ENCODE data around the gene DOK6. TPM values are rescaled to one million over a fixed set of nuclear protein-coding genes. Genes with fewer than 3 reads are reported as not detected.

DOK6 gene
- total RNA-seq, 1 experiment from 2014 or later: 0.30 TPM

DNA sequence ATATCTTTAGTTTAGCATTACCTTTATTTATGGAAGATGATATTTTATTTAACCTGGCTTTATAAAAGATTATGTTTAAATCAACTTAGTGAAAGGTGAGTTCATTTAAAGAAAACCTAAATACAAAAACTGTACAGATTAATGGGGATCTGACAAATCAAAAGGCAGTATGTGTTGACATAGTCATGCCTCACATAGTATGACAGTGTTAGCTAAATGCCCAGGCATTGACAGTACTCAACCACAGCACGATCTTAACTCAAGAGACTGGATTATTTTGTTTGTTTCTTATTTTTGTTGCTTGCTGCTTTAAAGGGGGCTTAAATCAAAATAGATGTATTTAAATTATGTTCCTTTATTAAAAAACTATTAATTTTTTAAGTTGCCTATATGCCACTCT is 7.8 kb downstream of the DOK6 start:
- no peak for DNase-seq (ENCODE audit: low read depth)
- in situ Hi-C loops (cut with HindIII; ENCODE audit: low pct_unique_long_range_greater_than_20kb, low sequenced_read_pairs): no loop called here

DNA sequence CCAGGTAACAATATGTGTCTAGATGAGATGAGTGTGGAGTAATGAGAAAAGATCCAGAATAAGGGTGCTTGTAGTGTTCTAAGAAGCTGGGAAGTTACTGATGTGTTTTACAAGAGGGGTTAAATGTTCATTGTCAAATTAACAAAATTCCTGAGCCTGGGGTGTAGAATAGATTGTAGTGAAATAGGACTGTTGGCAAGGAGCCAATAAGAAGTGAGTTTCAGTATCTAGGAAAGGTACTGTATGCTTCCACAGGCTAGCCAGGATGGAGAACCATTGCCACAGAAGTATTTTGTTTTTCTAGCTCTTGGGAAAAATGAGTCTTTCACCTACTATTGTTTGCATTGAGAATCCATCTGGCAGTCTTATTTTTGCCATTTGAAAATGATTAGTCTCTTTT is 10.5 kb downstream of the DOK6 start:
- in situ Hi-C loops (cut with HindIII; ENCODE audit: low pct_unique_long_range_greater_than_20kb, low sequenced_read_pairs): no loop called here
- no peak for DNase-seq (ENCODE audit: low read depth)

DNA sequence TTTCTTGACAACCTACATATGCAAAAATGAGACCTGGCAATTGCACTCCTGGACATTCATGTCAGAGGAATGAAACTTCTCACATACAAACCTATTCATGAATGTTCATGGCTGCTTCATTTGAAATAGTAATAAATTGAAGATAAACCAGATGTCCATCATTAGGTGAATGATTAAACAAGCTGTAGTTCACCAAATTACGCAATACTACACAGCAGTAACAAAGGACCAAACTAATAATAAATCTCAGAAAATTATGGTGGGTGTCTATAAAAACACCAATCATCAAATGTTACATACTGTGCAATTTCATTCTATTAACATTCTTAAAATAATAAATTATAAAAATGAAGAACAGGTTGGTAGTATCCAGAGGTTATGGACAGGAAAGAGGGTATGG is 13.5 kb downstream of the DOK6 start:
- DNase-seq (ENCODE audit: low read depth): no peak
- in situ Hi-C loops (cut with HindIII; ENCODE audit: low pct_unique_long_range_greater_than_20kb, low sequenced_read_pairs): no loop called here

DNA sequence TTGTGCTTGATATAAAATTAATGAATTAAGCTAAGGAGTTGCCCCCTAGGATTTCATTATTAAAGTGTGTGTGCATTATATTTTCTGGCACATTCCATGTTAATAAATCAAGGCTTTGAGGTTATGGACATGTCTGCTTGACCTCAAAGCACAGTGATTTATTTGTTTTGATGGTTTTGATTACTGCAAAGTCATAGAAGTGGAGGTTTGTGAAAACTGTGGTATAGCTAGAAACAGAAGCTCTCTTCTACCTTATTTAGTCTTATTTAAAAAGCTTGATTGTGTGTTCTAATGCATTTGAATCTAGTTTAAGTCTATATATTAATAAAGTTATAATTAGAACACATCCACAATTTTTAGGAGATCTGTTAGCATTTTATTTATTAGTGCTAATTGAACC is 32.2 kb downstream of the DOK6 start:
- no peak for DNase-seq (ENCODE audit: low read depth)
- in situ Hi-C loops (cut with HindIII; ENCODE audit: low pct_unique_long_range_greater_than_20kb, low sequenced_read_pairs): no loop called here

GRCh38 chr18:69435000-69435399 is 34.3 kb downstream of the DOK6 start:
- in situ Hi-C loops (cut with HindIII; ENCODE audit: low pct_unique_long_range_greater_than_20kb, low sequenced_read_pairs): no loop called here
- no peak for DNase-seq (ENCODE audit: low read depth)

GRCh38 chr18:69444221-69444620 is 43.5 kb downstream of the DOK6 start:
- in situ Hi-C loops (cut with HindIII; ENCODE audit: low pct_unique_long_range_greater_than_20kb, low sequenced_read_pairs): no loop called here
- no peak for DNase-seq (ENCODE audit: low read depth)

- in situ Hi-C loops (cut with HindIII; ENCODE audit: low pct_unique_long_range_greater_than_20kb, low sequenced_read_pairs): no loop called here
- no peak for DNase-seq (ENCODE audit: low read depth)
These were observed 47.2 kb downstream of the DOK6 start for GRCh38 chr18:69447886-69448285.

- in situ Hi-C loops (cut with HindIII; ENCODE audit: low pct_unique_long_range_greater_than_20kb, low sequenced_read_pairs): no loop called here
- no peak for DNase-seq (ENCODE audit: low read depth)
These were observed 54.4 kb downstream of the DOK6 start for GRCh38 chr18:69455125-69455524.

GRCh38 chr18:69469444-69469919 is 68.8 kb downstream of the DOK6 start:
- DNase-seq (ENCODE audit: low read depth): peak; percentile 56
- in situ Hi-C loops (cut with HindIII; ENCODE audit: low pct_unique_long_range_greater_than_20kb, low sequenced_read_pairs): no loop called here

DNA sequence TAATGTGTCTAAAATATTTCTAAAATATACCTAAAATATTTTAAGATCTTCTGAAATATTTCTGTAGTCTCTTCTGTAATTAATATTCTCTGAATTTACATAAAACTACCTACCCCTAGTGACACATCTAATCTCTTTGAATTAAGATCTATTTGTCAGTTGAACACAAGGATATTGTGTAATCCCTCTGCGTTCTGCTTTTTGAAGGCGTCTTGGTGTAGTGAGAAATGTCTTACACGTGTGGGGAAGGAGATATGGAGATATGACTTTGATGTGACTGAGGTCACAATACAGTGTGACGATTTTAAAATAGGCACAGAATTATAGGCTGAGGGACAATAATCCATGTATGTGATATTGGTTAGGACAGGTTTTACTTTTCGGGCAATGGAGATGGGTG is 79.8 kb downstream of the DOK6 start:
- DNase-seq (ENCODE audit: low read depth): no peak
- in situ Hi-C loops (cut with HindIII; ENCODE audit: low pct_unique_long_range_greater_than_20kb, low sequenced_read_pairs): no loop called here

GRCh38 chr18:69483574-69483973 is 82.9 kb downstream of the DOK6 start:
- no peak for DNase-seq (ENCODE audit: low read depth)
- in situ Hi-C loops (cut with HindIII; ENCODE audit: low pct_unique_long_range_greater_than_20kb, low sequenced_read_pairs): no loop called here

DNA sequence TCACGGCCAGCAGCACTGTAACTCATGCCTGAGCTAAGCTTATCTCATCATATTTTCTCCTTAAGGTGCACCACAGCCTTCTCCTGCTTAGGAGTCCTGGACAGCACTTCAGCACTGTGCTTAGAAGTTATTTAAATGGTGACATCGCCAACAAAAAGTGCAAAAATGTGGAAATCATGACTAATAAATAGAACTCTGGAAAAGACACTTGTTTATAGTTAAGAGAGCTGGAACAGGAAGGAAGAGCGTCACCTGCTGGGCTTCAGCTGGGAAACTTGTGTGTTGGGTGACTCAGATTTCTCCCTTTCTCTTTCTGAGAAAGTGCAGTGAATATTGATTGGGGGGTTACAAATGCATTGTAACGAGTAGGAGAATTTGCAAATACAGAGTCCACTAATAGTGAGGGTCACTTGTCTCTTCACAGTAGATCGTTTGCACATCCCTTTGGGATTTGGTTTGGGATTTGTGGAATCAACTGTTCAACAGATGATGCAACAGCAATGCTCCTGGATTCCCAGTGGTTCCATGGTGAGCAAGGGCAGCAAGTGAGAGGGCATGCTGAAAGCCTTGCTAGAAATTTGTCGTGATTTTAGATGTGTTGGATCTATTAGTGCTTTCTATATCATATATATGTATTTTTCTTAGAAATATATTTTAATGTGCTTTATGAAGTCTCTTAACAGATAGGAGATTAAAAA is 84.2 kb downstream of the DOK6 start:
- no peak for DNase-seq (ENCODE audit: low read depth)
- in situ Hi-C loops (cut with HindIII; ENCODE audit: low pct_unique_long_range_greater_than_20kb, low sequenced_read_pairs): no loop called here

- DNase-seq (ENCODE audit: low read depth): no peak
- in situ Hi-C loops (cut with HindIII; ENCODE audit: low pct_unique_long_range_greater_than_20kb, low sequenced_read_pairs): no loop called here
These were observed 87.1 kb downstream of the DOK6 start for GRCh38 chr18:69487488-69488394.

- in situ Hi-C loops (cut with HindIII; ENCODE audit: low pct_unique_long_range_greater_than_20kb, low sequenced_read_pairs): no loop called here
- no peak for DNase-seq (ENCODE audit: low read depth)
These were observed 89.4 kb downstream of the DOK6 start for GRCh38 chr18:69490072-69490471.

DNA sequence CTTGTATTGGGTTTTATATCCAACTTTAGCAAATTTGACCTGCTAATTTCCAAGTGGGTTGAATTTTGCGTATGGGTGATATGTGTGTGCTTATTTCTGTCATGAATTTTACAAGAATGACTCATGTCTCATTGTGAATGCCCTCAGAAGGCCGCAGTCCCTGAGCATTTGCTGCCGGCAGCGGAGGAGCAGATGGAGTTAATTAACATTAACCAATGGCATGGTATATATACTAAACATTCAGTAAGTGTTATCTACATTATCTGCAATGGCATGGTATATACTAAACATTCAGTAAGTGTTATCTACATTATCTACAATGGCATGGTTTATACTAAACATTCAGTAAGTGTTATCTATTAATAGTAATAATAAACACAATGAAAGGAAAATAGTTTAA is 90.1 kb downstream of the DOK6 start:
- DNase-seq (ENCODE audit: low read depth): no peak
- in situ Hi-C loops (cut with HindIII; ENCODE audit: low pct_unique_long_range_greater_than_20kb, low sequenced_read_pairs): no loop called here

DNA sequence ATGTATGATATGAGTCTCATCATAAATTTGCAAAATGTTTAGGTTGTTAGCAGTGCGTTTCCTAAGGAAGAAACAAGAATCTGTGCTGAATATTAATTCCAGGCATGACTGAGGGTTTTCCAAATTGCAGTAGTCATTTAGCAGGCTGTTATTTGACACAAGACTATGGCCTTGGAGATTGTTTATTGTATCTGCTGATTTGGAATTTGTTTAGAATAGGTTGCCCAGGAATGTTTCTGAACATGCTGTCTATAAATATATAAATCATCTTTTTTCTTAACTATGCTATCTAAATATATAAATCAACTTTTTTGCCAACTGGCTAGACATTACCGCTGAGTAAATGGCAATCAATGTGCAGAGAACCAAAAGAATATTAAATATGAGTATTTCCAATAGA is 90.9 kb downstream of the DOK6 start:
- no peak for DNase-seq (ENCODE audit: low read depth)
- in situ Hi-C loops (cut with HindIII; ENCODE audit: low pct_unique_long_range_greater_than_20kb, low sequenced_read_pairs): no loop called here

DNA sequence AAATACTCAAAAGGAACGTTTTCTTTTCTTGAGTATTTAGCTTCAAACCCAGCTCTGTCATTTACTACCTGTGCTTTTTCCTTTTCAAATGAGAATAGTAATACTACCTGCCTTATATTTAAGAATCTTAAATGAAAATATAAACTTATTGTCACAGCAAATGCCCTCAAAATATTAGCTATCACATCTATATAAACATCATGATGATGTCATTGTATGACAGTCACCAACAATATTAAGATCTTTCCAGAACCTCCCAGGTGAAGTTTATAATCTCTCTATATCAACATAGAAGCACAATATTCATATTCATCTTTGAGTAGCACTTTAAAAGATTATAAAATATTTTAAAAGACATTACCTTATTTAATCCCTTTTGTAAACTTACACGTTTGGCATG is 92.2 kb downstream of the DOK6 start:
- DNase-seq (ENCODE audit: low read depth): no peak
- in situ Hi-C loops (cut with HindIII; ENCODE audit: low pct_unique_long_range_greater_than_20kb, low sequenced_read_pairs): no loop called here

GRCh38 chr18:69494841-69495240 is 94.2 kb downstream of the DOK6 start:
- DNase-seq (ENCODE audit: low read depth): no peak
- in situ Hi-C loops (cut with HindIII; ENCODE audit: low pct_unique_long_range_greater_than_20kb, low sequenced_read_pairs): no loop called here

DNA sequence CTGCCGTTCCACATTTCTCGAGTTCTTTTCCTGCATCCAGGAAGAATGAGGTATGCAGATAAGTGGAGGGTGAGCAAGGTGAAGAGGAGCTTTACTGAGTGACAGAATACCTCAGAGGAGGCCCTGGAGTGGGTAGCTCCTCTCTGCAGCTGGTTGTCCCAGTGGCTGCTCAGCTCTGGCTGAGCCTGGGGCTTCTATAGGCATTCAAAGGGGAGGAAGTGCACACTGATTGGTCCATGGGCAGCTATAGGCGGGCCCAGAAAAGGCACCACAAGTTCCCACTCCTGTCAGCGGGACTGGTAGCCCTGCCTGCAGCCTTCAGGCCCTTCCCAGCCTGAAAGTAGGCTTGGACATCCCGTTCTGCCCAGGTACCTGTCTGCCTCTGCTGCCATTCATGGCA is 94.7 kb downstream of the DOK6 start:
- DNase-seq (ENCODE audit: low read depth): no peak
- in situ Hi-C loops (cut with HindIII; ENCODE audit: low pct_unique_long_range_greater_than_20kb, low sequenced_read_pairs): no loop called here

Measured in Caki2 (cell line).